Mesenchymal stem cell (in vitro differentiated cells and primary cell): ENCODE measurements around the gene HEMK1.

Experiments
- DNase-seq: peaks from one replicate; pipeline ENCODE4 v3.0.0-alpha.2; 2013
- H2AFZ ChIP-seq: one replicate; pipeline ENCODE4 v1.6.1; 2013; ENCODE audit warnings: low read depth, mild to moderate bottlenecking, control low read depth, inconsistent platforms, low read length, moderate library complexity
- H2AK5ac ChIP-seq: 2 replicates; pipeline ENCODE4 v1.6.1; 2013; ENCODE audit warnings: low read length, moderate library complexity, mild to moderate bottlenecking, inconsistent platforms; ENCODE audit not compliant: severe bottlenecking
- H2BK120ac ChIP-seq: one replicate; pipeline ENCODE4 v1.6.1; 2013; ENCODE audit warnings: low read depth, mild to moderate bottlenecking, inconsistent platforms, low read length, moderate library complexity
- H2BK12ac ChIP-seq, 2 experiments: one replicate each; pipeline ENCODE4 v1.6.1; 2013; ENCODE audit warnings: inconsistent platforms in 2 of 2, low read length in 2 of 2, mild to moderate bottlenecking in 2 of 2, moderate library complexity in 2 of 2, control low read depth in 1 of 2
- H2BK15ac ChIP-seq: one replicate; pipeline ENCODE4 v1.6.1; 2013; ENCODE audit warnings: mild to moderate bottlenecking, low read depth, inconsistent platforms; ENCODE audit not compliant: poor library complexity, severe bottlenecking
- H2BK5ac ChIP-seq: 2 replicates; pipeline ENCODE4 v1.6.1; 2013; ENCODE audit warnings: low read depth, mild to moderate bottlenecking, low read length, control low read depth, inconsistent platforms; ENCODE audit not compliant: poor library complexity, severe bottlenecking
- H3K14ac ChIP-seq, 2 experiments: one replicate each; pipeline ENCODE4 v1.6.1; 2013; ENCODE audit warnings: inconsistent platforms in 2 of 2, low read length in 2 of 2, control low read depth in 1 of 2, mild to moderate bottlenecking in 1 of 2, moderate library complexity in 1 of 2
- H3K18ac ChIP-seq, 2 experiments: one replicate each; pipeline ENCODE4 v1.6.1; 2013; ENCODE audit warnings: inconsistent platforms in 2 of 2, low read length in 2 of 2, control low read depth in 1 of 2, low read depth in 1 of 2, mild to moderate bottlenecking in 1 of 2
- H3K23ac ChIP-seq, 2 experiments: one replicate each; pipeline ENCODE4 v1.6.1; 2013; ENCODE audit warnings: inconsistent platforms in 2 of 2, low read length in 2 of 2, mild to moderate bottlenecking in 2 of 2, moderate library complexity in 2 of 2, control low read depth in 1 of 2
- H3K27ac ChIP-seq: 2 replicates; pipeline ENCODE4 v1.5.1; 2013; ENCODE audit warnings: mild to moderate bottlenecking, moderate library complexity, low read length, control low read depth, inconsistent platforms; ENCODE audit not compliant: poor library complexity, severe bottlenecking
- H3K27me3 ChIP-seq, 2 experiments: 2 replicates each; pipeline versions ENCODE4 v1.6.1 to v1.7.0; 2013; ENCODE audit warnings: low read length in 2 of 2, mild to moderate bottlenecking in 2 of 2, moderate library complexity in 2 of 2, control low read depth in 1 of 2, inconsistent platforms in 1 of 2; ENCODE audit not compliant: control insufficient read depth in 1 of 2, insufficient read depth in 1 of 2
- H3K36me3 ChIP-seq, 2 experiments: 2 replicates each; pipeline versions ENCODE4 v1.6.1 to v1.7.0; 2013; ENCODE audit warnings: low read length in 2 of 2, control low read depth in 1 of 2, inconsistent platforms in 1 of 2, low read depth in 1 of 2, mild to moderate bottlenecking in 1 of 2; ENCODE audit not compliant: insufficient read depth in 2 of 2, control insufficient read depth in 1 of 2
- H3K4ac ChIP-seq, 2 experiments: one replicate each; pipeline ENCODE4 v1.6.1; 2013; ENCODE audit warnings: inconsistent platforms in 2 of 2, low read length in 2 of 2, mild to moderate bottlenecking in 2 of 2, moderate library complexity in 2 of 2, control low read depth in 1 of 2, low read depth in 1 of 2
- H3K4me1 ChIP-seq: 2 replicates; pipeline ENCODE4 v1.6.1; 2013; ENCODE audit warnings: low read depth, low read length, control low read depth; ENCODE audit not compliant: control insufficient read depth, insufficient read depth
- H3K4me2 ChIP-seq: 2 replicates; pipeline ENCODE4 v1.6.1; 2013; ENCODE audit warnings: low read length, mild to moderate bottlenecking, inconsistent platforms; ENCODE audit not compliant: poor library complexity, severe bottlenecking
- H3K4me3 ChIP-seq, 2 experiments: 2 replicates each; pipeline versions ENCODE4 v1.5.1 to v1.7.0; 2013; ENCODE audit warnings: low read length in 2 of 2, mild to moderate bottlenecking in 2 of 2, control low read depth in 1 of 2, low read depth in 1 of 2; ENCODE audit not compliant: insufficient read depth in 1 of 2
- H3K79me1 ChIP-seq: replicated peaks from 2 replicates; pipeline ENCODE4 v1.6.1; 2013; ENCODE audit warnings: mild to moderate bottlenecking, control low read depth, low read length, inconsistent platforms; ENCODE audit not compliant: poor library complexity, severe bottlenecking
- H3K9ac ChIP-seq: 2 replicates; pipeline ENCODE4 v1.7.0; 2013; ENCODE audit warnings: mild to moderate bottlenecking, low read length, moderate library complexity
- H3K9me3 ChIP-seq: 2 replicates; pipeline ENCODE4 v1.7.0; 2013; ENCODE audit warnings: mild to moderate bottlenecking, low read length; ENCODE audit not compliant: control insufficient read depth
- H4K8ac ChIP-seq: one replicate; pipeline ENCODE4 v1.6.1; 2013; ENCODE audit warnings: inconsistent platforms, mild to moderate bottlenecking, low read length, moderate library complexity
- H4K91ac ChIP-seq: one replicate; pipeline ENCODE4 v1.6.1; 2013; ENCODE audit warnings: mild to moderate bottlenecking, low read length, inconsistent platforms
- WGBS: methylation state at CpG from one replicate; pipeline ENCODE4 v1.1.7; 2013; ENCODE audit warnings: mixed read lengths; 5-methylcytosine and 5-hydroxymethylcytosine counted together

HEMK1 gene

DNA sequence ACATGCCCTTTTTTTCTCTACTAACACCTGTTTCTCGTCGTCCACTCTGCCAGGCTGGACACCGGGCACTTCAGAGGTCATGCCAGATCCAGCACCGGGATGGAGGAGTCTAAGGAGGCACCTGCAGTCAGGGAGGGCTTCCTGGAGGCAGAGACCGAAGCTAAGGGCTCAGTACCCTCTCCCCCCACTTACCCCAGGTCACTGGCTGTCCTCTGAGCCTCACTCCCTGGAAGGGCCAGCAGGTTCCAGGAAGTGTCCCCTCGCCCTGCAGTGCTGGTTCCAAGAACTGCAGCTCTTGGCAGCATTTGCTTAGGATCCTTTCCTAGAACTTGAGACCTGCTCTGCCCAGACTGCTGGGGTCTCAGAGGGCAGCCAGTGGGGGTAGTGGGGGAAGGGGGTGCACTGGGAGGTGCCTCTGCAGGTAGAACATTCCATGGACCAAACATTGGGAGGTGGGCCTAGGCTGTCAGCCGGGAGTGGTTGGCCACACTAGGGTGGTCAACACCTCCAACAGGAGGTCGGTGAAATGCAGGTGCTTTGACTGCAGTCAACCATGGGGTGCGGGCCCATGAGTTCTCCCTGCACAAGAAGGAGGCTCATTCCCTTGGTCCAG, 30.9 kb downstream of the HEMK1 start:
- H3K27ac ChIP-seq: no peak overlapping the region
- H2BK5ac ChIP-seq: peak overlapping the region; percentile 2
- H3K79me1 ChIP-seq: peaks cover 2% of the 10 kb centered on the region
- H3K27me3 ChIP-seq: no peaks in the 10 kb centered on the region
- no peak for DNase-seq
- H4K8ac ChIP-seq: peak overlapping the region; percentile 71
- H3K18ac ChIP-seq: peak overlapping the region; percentile 6 to 73
- H3K4me3 ChIP-seq: no peak overlapping the region
- peaks cover 38% of the 10 kb centered on the region for H3K4me1 ChIP-seq
- H4K91ac ChIP-seq: peak overlapping the region; percentile 95
- H2BK15ac ChIP-seq: no peak overlapping the region
- no peak overlapping the region for H3K14ac ChIP-seq
- 96% methylated on average over 9 of the region's 9 CpGs for WGBS
- H2AFZ ChIP-seq: no peak overlapping the region
- H2BK12ac ChIP-seq: peak overlapping the region; percentile 88 to 92
- no peaks in the 10 kb centered on the region for H3K9me3 ChIP-seq
- H3K36me3 ChIP-seq: peaks cover 0 to 12% of the 10 kb centered on the region in 2 experiments
- H3K4me2 ChIP-seq: no peak overlapping the region
- H3K23ac ChIP-seq: no peak overlapping the region
- H3K9ac ChIP-seq: no peak overlapping the region
- peak overlapping the region; percentile 65 for H2BK120ac ChIP-seq
- peak overlapping the region; percentile 34 to 57 for H3K4ac ChIP-seq
- H2AK5ac ChIP-seq: peak overlapping the region; percentile 90

DNA sequence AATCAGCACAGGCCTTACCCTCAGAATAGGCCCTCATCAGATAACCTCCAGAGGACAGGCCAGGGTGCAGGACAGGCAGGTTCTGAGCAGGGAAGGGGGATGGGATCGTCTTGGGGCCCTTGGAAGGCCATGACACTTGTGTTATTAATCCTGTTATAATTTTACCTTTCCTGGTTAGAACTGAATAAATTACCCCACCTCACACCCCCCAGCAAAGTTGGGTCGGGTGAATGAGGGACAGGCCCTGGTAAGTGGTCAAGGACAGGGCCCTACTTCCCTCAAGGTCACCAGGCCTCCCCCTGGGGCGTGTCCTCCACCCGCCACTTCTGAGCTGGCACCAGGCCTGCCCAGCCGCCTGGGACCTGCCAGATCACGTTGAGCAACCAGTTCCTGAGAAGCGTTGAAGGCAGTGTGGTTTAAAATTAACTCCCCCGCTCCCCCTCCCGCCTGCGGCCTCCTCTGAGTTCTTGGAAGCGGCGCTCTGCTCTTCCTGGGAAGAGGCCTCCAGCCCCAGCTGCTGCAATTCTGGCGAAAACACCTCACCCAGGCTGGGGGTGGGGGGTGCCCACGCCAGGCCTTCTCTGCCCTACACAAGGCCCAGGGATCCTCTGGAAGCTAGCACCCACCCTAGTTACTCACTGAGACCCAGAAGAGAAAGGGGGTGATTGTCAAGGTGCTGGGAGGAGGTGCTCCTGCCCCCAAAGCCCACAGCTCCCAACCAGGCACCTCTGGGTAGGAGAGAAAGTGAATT, 31.7 kb downstream of the HEMK1 start:
- H3K18ac ChIP-seq: peak overlapping the region; percentile 90 to 96
- H3K27me3 ChIP-seq: no peaks in the 10 kb centered on the region
- peaks cover 42% of the 10 kb centered on the region for H3K4me1 ChIP-seq
- peak overlapping the region; percentile 96 for H2BK5ac ChIP-seq
- 33% methylated on average over 12 of the region's 14 CpGs for whole genome bisulfite sequencing
- H3K36me3 ChIP-seq: peaks cover 0 to 16% of the 10 kb centered on the region in 2 experiments
- H2AK5ac ChIP-seq: peak overlapping the region; percentile 95
- peak overlapping the region; percentile 88 to 98 for H2BK12ac ChIP-seq
- no peak overlapping the region for H3K23ac ChIP-seq
- peak overlapping the region; percentile 98 for H3K27ac ChIP-seq
- H3K4ac ChIP-seq: peak overlapping the region; percentile 88 to 96
- peak; percentile 97 for DNase-seq
- no peak overlapping the region for H2AFZ ChIP-seq
- H2BK15ac ChIP-seq: peak overlapping the region; percentile 92
- peaks cover 2% of the 10 kb centered on the region for H3K79me1 ChIP-seq
- H2BK120ac ChIP-seq: peak overlapping the region; percentile 92
- peak overlapping the region; percentile 90 for H3K9ac ChIP-seq
- peak overlapping the region; percentile 96 for H4K8ac ChIP-seq
- peak overlapping the region; percentile 99 for H4K91ac ChIP-seq
- peak overlapping the region; percentile 58 for H3K4me2 ChIP-seq
- no peaks in the 10 kb centered on the region for H3K9me3 ChIP-seq
- H3K4me3 ChIP-seq: peak overlapping the region in 1 of 2 experiments; percentile 69
- H3K14ac ChIP-seq: peak overlapping the region in 1 of 2 experiments; percentile 56

DNA sequence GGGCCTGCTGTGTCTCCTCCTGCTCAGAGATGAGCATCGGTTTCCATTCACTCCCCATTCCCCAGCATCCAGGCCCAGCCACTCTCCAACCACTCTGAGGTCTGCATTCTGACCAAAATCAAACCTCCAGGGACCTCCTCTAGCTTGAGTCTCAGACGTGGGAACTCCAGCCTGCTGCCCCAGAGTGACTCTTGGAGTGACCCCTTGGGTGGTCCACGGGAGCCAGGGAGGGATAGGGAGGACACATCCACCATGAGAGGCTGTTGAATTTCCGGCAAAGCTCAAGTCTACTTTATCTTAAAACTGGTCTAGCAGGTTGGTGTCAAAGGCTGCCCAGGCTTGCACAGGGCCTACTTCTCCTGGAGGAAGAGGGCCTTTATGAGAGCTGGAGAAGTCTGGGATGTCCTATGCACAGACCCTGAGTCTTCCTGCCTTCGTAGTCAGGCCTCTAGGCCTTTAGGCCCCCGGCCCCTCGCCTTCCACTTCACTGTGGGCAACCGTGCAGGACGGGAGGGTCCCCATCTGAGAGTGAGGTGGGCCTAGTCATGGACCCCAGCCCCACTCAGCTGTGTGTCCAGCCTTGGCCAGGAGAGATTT, 33.4 kb downstream of the HEMK1 start:
- H2AK5ac ChIP-seq: peak overlapping the region; percentile 41
- peaks cover 7% of the 10 kb centered on the region for H3K79me1 ChIP-seq
- peak overlapping the region; percentile 95 for H3K27ac ChIP-seq
- peak overlapping the region; percentile 94 for H4K8ac ChIP-seq
- peak overlapping the region; percentile 29 for H2BK15ac ChIP-seq
- H4K91ac ChIP-seq: peak overlapping the region; percentile 90
- H3K18ac ChIP-seq: peak overlapping the region; percentile 73 to 81
- peak overlapping the region; percentile 72 for H3K9ac ChIP-seq
- peak overlapping the region; percentile 82 to 88 for H2BK12ac ChIP-seq
- H3K4me3 ChIP-seq: no peak overlapping the region
- 91% methylated on average over 9 of the region's 9 CpGs for WGBS
- peak overlapping the region; percentile 44 for H2BK120ac ChIP-seq
- H3K36me3 ChIP-seq: peaks cover 13 to 30% of the 10 kb centered on the region in 2 experiments
- H3K9me3 ChIP-seq: no peaks in the 10 kb centered on the region
- H2AFZ ChIP-seq: no peak overlapping the region
- DNase-seq: peak; percentile 43
- H3K4me1 ChIP-seq: peaks cover 48% of the 10 kb centered on the region
- H3K14ac ChIP-seq: peak overlapping the region in 1 of 2 experiments; percentile 72
- no peaks in the 10 kb centered on the region for H3K27me3 ChIP-seq
- peak overlapping the region; percentile 61 to 77 for H3K4ac ChIP-seq
- H3K23ac ChIP-seq: peak overlapping the region in 1 of 2 experiments; percentile 6
- H3K4me2 ChIP-seq: no peak overlapping the region
- peak overlapping the region; percentile 71 for H2BK5ac ChIP-seq
